Measurements from ENCODE around the gene SLFN12L. TPM values are rescaled to one million over a fixed set of nuclear protein-coding genes. Genes with fewer than 3 reads are reported as not detected.

SLFN12L gene
- total and polyA plus RNA-seq, 10 donors, result 0.39 to 39.5 (median 30.8) TPM

GRCh38 chr17:35432176-35433074 lies 105.1 kb downstream of the SLFN12L start, which contains the start of gene SLFN12:
SLFN12 (minus strand) TSS chr17:35432500; CDS start chr17:35423028, 9,472 bp downstream.
- peak within 1 kb of the TSS; percentile 37 to 74 (median 63) for H3K4me3 ChIP-seq

GRCh38 chr17:35429702-35430101 lies 107.8 kb downstream of the SLFN12L start:
- Histone ChIP-seq H3K4me3 (no peak overlapping the region), H3K4me1 (peaks cover 14 to 65% (median 37%) of the 10 kb centered on the region in 6 donors), H3K27me3 (replicated peaks in 1 of 7) (no peaks in the 10 kb centered on the region), H3K36me3 (peaks cover 0 to 12% (median 0%) of the 10 kb centered on the region in 6 donors), H3K27ac (no peak overlapping the region), H3K9me3 (no peaks in the 10 kb centered on the region)
- 94 to 96% (median 96%) methylated on average over 2 of the region's 2 CpGs for WGBS, 5 donors
- TF ChIP-seq CTCF (IDR thresholded peaks at IDR 0.05 in 8 of 11, conservative IDR thresholded peaks at IDR 0.05 in 3 of 11) (no peak), POLR2A (IDR thresholded peaks at IDR 0.05) (no peak), POLR2AphosphoS5 (IDR thresholded peaks at IDR 0.05) (no peak)
- intact Hi-C loops (cut with DNase I; ENCODE audit: low total_unique reads), result no loop called here
- no peak for DNase-seq

More at GRCh38 chr17:35432176-35433074, 105.1 kb downstream of the SLFN12L start, which contains the start of gene SLFN12:
- H3K9me3 ChIP-seq, result no peaks in the 10 kb centered on the region
- peaks cover 0 to 12% (median 0%) of the 10 kb centered on the region in 6 donors for H3K36me3 ChIP-seq
- intact Hi-C loops (cut with DNase I; ENCODE audit: low total_unique reads), result no loop called here
- DNase-seq, result peak; percentile 76
- H3K4me1 ChIP-seq, result peaks cover 14 to 68% (median 37%) of the 10 kb centered on the region in 6 donors
- TF ChIP-seq POLR2AphosphoS5 (IDR thresholded peaks at IDR 0.05) (peak; percentile 26 to 65 (median 45)), POLR2A (IDR thresholded peaks at IDR 0.05) (no peak)
- no peaks in the 10 kb centered on the region for H3K27me3 ChIP-seq (replicated peaks in 1 of 7)
- 2 to 25% (median 13%) methylated on average over 22 of the region's 22 CpGs for WGBS, 5 donors
- H3K27ac ChIP-seq, result peak within 1 kb of the TSS; percentile 74 to 95 (median 88)

- Histone ChIP-seq H3K27me3 (replicated peaks in 1 of 7) (no peaks in the 10 kb centered on the region), H3K9me3 (no peaks in the 10 kb centered on the region), H3K27ac (no peak overlapping the region), H3K4me1 (peaks cover 14 to 55% (median 29%) of the 10 kb centered on the region in 6 donors), H3K4me3 (no peak overlapping the region), H3K36me3 (peaks cover 0 to 12% (median 0%) of the 10 kb centered on the region in 6 donors)
- no peak for DNase-seq
- WGBS, 5 donors, result 46 to 68% (median 58%) methylated on average over 2 of the region's 2 CpGs
- intact Hi-C loops (cut with DNase I; ENCODE audit: low total_unique reads), result no loop called here
- no peak for TF ChIP-seq POLR2A (IDR thresholded peaks at IDR 0.05)
- no peak for TF ChIP-seq CTCF (IDR thresholded peaks at IDR 0.05 in 8 of 11, conservative IDR thresholded peaks at IDR 0.05 in 3 of 11)
- no peak for TF ChIP-seq POLR2AphosphoS5 (IDR thresholded peaks at IDR 0.05)
Measured at GRCh38 chr17:35428229-35428628, 109.2 kb downstream of the SLFN12L start.

- Histone ChIP-seq H3K4me3 (no peak overlapping the region), H3K36me3 (peaks cover 0 to 43% (median 18%) of the 10 kb centered on the region in 6 donors), H3K4me1 (peaks cover 0 to 13% (median 10%) of the 10 kb centered on the region in 6 donors), H3K9me3 (no peaks in the 10 kb centered on the region), H3K27ac (no peak overlapping the region), H3K27me3 (replicated peaks in 1 of 7) (no peaks in the 10 kb centered on the region)
- TF ChIP-seq POLR2AphosphoS5 (IDR thresholded peaks at IDR 0.05), result no peak
- TF ChIP-seq CTCF (IDR thresholded peaks at IDR 0.05 in 8 of 11, conservative IDR thresholded peaks at IDR 0.05 in 3 of 11), result no peak
- no peak for TF ChIP-seq POLR2A (IDR thresholded peaks at IDR 0.05)
- no peak for DNase-seq
- 94 to 99% (median 96%) methylated on average over 4 of the region's 4 CpGs for WGBS, 5 donors
- intact Hi-C loops (cut with DNase I; ENCODE audit: low total_unique reads), result no loop called here
Measured at GRCh38 chr17:35423761-35424160, 113.7 kb downstream of the SLFN12L start.

Small RNA genes within 50 kb of the gene (small RNA-seq; reads per million reads assigned to genes)
- 0 reads per million in 4 donors for gene AC015911.1
- 203 to 325 (median 221) reads per million in 4 donors for gene SNORD7

Other genes starting within 250 kb of the SLFN12L start
- 10 to 100 TPM; 48.3 to 73.9 (median 61.3) TPM for gene SLFN11, start 164.1 kb downstream of the SLFN12L start, total RNA-seq
- 10 to 100 TPM in 1 of 3 donors, 1 to 10 TPM in 2; 6.5 to 17.9 (median 9.9) TPM for gene SLFN11, start 164.1 kb downstream of the SLFN12L start, polyA plus RNA-seq
- 10 to 100 TPM; 15.7 to 26.8 (median 23.5) TPM for gene SLFN12, start 105.2 kb downstream of the SLFN12L start, total RNA-seq
- 1 to 10 TPM; 1.6 to 8.0 (median 6.2) TPM for gene SLFN12, start 105.2 kb downstream of the SLFN12L start, polyA plus RNA-seq
- gene SLFN13, start 88.9 kb downstream of the SLFN12L start, total RNA-seq, result 10 to 100 TPM; 24.7 to 38.1 (median 33.0) TPM
- 1 to 10 TPM; 1.9 to 6.0 (median 5.5) TPM for gene SLFN13, start 88.9 kb downstream of the SLFN12L start, polyA plus RNA-seq
- gene SLFN14, start 23.1 kb upstream of the SLFN12L start, total RNA-seq, result 1 to 10 TPM in 3 of 7 donors, under 1 TPM in 4; 0.27 to 6.2 (median 0.74) TPM
- under 1 TPM in 2 of 3 donors, not detected in 1; 0.03 to 0.04 TPM for gene SLFN14, start 23.1 kb upstream of the SLFN12L start, polyA plus RNA-seq
- 1 to 10 TPM; 4.0 to 7.8 (median 5.1) TPM for gene PEX12, start 40.9 kb upstream of the SLFN12L start, total RNA-seq
- 1 to 10 TPM; 2.7 to 3.9 (median 3.0) TPM for gene PEX12, start 40.9 kb upstream of the SLFN12L start, polyA plus RNA-seq
- 100 to 1,000 TPM in 4 of 7 donors, 10 to 100 TPM in 3; 75.8 to 144 (median 125) TPM for gene AP2B1, start 49.6 kb upstream of the SLFN12L start, total RNA-seq
- 10 to 100 TPM; 16.7 to 33.6 (median 22.1) TPM for gene AP2B1, start 49.6 kb upstream of the SLFN12L start, polyA plus RNA-seq
- gene RASL10B, start 194.0 kb upstream of the SLFN12L start, total RNA-seq, result under 1 TPM in 6 of 7 donors, not detected in 1; 0.11 to 0.74 (median 0.25) TPM
- under 1 TPM; 0.09 to 0.50 (median 0.29) TPM for gene RASL10B, start 194.0 kb upstream of the SLFN12L start, polyA plus RNA-seq
- gene GAS2L2, start 215.6 kb upstream of the SLFN12L start, total RNA-seq, result not detected
- gene GAS2L2, start 215.6 kb upstream of the SLFN12L start, polyA plus RNA-seq, result under 1 TPM; 0.02 to 0.03 (median 0.02) TPM
- not detected for gene C17orf50, start 223.2 kb upstream of the SLFN12L start, total RNA-seq
- under 1 TPM in 2 of 3 donors, not detected in 1; 0.15 to 0.42 TPM for gene C17orf50, start 223.2 kb upstream of the SLFN12L start, polyA plus RNA-seq

All from spleen (tissue), 11 donors.